RPMI7951 (cell line): Measurements from ENCODE around the gene SYCP2. TPM values are rescaled to one million over a fixed set of nuclear protein-coding genes. Genes with fewer than 3 reads are reported as not detected.

Experiments used
- DNase-seq: peaks from one replicate; pipeline ENCODE4 v3.0.0-alpha.2; 2012; ENCODE audit warnings: low read depth
- total RNA-seq: library from RNA; depleted of rRNA; stranded (reverse); fragments of >200 nt; shearing (Covaris generic); gene quantifications from 2 replicates; pipeline ENCODE4 v1.2.3, GENCODE V29; 2014

SYCP2 gene
- total RNA-seq, 1 experiment from 2014 or later, result 10.1 TPM

DNA sequence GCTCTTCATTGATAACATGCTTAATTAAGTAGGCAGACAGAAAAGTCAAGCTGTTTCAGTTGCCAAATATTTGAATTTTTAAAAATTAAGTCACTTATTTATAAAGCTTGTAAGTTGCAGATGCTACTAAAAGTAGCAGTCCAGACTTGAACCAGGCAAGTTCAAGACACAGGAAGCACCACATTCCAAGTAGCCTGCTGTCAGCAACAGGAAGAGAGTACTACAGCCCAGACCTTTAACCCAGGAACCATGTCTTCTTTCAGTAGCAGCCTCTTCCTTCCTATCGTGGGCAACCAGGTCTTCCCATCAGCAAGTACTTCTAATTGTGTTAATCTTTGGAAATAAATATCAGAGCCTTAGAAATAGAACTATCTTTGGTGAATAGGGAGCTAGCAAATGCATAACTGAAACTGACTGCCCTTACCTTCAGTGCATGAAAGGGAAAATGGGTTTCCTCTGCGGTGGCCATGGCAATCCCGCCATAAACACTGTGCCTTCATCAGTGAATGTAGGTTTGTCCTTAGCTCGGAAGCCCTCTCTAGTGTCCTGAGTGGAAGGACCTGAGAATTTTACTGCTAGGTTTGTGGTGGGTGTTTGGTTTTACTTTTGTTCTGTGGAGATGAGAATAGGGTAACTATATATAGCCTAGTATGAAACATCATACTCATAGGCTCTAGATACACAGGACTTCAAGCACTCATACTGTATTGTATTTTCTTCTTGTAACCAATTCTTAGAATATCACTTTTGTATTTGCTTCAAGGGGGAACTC lies 95.6 kb downstream of the SYCP2 start:
- DNase-seq, result no peak

DNA sequence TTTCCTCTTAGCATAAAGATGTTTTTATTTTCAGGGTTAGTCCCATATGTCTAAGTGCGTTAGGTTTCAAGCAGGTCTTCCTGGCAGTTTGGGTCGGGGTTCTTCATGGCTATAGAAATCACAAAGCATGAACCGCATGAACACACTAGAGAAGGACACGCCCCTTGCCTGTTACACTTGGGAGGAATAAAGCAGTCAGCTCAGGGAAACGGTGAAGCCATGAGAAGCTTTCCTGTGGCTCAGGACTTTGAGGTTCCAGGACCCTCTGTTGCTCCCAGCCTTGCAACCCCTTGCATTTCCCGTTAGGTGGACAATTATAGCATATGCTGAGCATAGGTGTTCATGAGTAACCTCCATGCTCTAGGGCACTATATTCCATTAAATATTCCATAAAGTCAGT lies 96.7 kb downstream of the SYCP2 start:
- no peak for DNase-seq

DNA sequence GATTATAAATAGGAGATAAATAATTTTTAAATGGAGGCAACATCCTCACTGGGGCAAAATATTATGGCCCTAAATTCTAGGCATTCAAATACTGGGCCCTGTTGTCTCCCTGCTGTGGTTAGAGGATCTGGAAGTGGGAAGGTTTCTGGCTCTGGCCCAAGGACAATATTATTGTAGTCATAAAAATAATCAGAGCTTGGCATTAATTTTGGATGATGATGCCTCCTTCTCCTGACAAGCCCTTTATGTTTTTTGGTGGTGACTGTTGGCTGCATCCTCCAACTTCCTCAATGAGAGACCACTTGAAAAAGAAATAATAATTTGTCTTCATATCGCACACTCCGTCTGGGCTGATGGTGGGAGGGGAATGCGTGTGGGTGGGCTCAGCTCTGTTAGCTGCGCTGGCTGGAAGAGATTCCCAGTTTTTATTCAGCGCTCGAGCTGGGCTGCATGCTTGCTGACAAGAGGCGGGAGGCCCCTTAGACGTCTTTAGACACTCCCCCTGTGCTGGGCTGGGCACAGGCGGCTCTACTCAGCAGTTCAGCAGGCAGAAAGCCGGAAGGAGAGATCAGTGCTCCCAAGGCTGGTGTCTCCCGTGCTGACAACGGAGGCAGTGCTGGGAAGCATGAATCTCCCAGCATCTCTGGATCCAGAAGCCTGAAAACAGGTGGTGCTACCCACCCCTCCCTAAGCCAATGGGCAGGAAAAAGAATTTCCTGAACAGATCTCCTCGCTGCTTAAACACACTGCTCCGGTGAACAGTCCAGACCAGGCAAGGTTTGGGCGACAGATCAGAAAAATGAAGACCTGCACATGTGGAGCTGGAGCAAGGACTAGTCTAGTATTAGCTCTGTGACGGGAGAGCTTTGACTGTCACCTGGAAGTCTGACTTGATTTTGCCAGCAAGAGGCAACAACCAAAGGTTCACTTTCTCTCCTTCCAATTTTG lies 97.7 kb downstream of the SYCP2 start:
- peak; percentile 44 for DNase-seq

DNA sequence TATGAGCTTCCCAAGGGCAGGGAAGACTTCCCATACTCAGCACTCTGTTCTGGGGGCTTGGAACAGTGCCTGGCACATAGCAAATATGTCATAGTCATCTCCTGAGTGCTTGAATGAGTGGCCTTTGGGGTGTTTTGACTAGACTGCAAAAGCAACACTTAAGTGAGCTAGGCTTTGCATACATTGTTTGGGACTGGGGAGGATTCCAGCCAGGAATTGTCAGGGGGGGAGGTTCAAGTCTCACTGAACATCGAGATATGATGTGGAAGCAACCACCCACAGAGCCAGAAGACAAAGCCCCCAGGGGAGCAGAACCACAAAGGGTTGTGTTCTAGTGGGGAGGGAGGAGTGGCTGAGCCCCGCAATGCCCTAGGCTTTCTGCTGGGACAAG lies 98.4 kb downstream of the SYCP2 start:
- no peak for DNase-seq

DNA sequence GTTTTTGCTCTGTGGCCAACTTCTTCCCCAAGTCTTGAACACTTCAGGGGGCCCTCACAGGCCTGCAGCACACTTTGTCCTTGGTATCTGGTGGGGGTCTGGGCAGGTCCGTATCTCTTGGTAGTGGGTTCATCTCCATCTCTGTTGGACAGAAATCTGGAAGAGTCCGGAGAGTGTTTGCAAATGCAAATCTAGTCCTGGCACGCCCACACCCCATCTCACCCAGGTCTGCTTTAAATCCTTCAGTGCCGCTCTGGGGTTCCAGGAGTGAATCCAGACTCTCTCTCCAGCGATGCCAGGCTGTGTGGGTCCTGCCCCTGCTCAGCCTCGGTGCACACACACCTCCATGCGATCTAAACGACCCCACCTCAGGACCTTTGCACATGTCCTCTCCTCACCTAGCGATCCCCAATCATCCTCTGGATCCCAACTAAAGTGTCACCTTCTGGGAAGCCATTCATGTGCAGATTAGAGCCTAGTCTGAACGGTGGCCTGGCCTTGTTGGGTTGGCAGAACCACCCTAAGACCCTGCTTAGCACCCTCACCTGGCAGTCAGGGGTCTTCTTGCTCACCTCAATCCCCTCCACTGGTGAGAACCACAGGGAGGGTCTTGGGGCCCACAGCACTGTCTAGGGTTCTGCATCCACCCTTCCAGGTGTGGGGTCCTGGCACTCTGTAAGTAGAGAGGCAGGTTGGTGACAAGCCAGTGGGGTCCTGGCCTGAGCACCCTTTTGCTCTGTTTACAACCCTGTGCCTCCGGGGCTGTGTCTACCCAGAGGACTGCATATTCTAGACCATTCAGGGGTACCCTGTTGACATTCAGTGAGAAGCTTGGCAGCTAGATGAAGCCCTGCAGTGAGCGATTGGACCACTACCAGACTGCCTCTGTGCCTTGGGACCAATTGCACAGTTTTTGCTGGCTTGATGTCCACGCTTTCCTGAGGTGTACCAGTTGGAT lies 100.8 kb downstream of the SYCP2 start:
- no peak for DNase-seq

DNA sequence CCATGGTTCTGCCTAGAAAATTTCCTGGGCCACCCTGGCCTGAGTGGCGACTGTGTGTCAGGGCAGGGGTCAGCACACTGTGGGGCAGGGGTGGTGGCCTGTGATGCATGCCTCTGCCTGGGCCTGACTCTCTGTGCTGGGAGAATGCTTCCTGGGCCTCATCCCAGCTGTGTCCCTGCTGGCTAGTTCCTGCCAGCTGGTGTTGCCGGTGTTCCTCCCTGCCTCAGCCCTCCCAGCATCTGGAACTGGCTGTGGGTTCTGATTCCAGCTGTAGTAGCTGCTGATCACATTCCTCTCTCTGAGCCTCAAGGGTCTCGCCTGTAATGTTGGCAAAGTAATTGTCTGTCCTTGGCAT lies 101.5 kb downstream of the SYCP2 start:
- DNase-seq, result no peak

DNA sequence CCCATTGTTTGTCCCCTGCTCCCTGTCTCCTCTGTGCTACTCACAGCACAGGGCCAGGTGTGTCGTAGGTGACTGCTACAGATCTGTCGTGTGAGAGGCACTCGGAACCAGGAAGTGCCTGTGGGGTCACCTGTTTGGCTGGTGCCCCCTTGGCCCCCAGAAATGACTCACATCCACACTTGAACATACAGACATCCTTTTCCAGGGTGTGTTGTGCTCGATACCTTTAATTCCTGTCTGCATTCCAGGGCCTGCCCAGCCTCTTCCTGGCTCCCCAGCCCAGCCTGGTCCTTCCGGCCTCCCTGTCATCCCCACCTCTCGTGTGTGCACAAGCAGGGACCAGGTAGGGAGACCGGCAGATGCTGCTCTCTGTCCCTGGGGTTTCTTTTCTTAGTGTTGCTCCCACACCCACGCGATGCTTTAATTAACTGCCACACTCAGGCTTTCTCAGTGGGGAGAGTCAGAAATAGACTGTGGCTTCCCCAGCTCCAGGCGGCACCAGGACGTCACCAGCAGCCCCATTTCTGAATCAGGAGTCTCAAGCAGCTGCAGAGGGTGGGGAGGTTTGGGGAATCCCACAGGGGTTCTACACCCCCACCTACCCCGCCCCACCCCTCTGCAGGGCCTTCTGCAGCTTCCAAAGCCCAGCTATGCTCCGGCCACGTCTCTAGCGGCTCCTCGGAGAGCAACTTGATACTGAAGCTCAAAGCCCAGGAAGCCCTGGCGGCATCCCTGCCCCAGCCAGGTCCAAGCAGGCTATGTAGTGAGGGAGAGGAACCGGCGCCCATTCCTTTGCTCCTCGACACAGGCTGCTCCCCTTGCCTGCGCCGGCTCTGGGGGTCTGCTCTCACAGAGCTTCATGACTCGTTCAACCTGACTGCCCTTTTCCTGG lies 102.2 kb downstream of the SYCP2 start:
- DNase-seq, result no peak

DNA sequence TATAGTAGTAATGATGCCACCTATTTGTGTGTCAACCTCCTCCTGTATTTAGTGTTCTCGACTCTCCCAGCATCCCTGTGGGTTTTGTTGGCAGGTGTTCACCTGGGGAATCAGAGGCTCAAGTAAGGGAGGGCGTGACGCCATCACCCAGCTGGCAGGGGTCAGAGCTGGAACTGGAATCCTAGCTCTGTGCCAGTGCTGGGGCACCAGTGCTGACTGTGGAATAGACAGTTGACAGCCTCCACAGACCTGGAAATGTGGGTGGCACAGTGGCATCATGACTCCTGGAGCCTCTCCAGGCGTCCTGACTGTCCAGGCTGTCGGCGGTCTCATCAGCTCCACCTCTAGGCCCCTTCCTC lies 102.8 kb downstream of the SYCP2 start:
- DNase-seq, result no peak

DNA sequence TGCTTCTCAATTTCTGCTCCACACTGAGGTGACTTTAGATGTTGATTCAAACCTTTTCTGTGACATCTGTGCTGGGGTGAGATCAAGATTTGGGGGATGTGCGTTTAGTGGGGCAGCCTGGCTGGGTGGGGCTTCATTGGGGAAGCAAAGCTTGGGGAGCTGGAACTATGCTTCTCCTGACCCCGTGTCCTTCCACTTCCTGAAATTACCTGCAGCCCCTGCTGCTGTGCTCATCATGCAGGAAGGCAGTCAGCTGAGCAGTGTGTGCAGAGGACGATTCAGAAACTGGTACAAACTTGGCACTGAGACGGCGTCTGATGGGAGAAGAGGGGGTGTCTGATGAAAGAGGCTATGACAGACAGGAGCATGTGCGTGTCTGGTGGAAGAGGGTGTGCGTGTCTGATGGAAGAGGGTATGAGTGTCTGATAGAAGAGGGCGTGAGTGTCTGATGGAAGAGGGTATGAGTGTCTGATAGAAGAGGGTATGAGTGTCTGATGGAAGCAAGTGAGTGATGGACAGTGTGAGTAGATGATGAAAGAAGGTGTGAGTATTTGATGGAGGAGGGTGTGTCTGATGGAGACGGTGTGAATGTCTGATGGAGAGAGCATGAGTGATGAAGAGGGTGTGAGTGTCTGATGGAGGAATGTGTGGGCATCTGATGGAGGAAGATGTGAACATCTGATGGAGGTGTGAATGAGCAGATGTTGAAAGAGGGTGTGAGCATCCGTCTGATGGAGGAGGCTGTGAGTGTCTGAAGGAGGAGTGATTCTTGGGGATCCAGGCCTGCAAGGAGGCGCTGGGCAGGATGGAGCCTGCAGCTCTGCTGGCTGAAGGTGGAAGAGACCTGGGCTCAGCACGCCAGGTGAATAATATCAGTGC lies 103.4 kb downstream of the SYCP2 start:
- DNase-seq, result no peak

DNA sequence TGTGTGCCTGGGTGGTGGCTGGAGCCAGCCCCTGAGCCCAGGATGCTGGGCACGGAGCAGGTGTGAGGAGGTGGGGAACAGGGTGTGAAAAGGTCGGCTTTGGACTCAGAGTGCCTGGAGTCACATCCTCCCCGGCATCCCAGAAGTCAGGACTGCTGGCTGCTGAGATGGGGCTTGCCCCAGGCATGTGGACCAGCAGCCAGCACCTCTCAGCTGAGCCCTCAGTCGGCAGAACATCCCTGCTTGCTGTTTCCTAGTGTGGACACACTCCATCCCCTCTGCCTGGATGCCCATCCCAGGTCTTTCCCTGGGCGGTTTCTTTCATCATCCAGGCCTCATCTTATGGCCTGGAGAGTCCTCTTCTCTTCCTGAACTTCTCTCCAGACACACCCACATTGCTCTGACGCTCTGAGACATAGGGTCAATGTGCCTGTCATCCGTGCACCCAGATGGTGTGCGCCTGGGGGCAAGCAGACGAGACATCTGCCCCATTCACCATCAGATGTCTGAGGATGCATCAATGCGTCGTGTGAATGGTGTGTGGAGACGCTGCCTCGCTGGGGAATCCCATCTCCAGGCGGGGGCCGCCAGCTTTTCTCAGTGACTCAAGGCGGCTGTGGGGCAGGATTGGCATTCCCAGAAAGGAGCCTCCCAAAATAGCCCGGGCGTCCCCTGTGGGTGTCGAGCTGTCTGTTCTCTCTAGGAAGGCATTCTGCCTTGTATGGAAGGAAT lies 104.2 kb downstream of the SYCP2 start:
- peak; percentile 54 for DNase-seq

DNA sequence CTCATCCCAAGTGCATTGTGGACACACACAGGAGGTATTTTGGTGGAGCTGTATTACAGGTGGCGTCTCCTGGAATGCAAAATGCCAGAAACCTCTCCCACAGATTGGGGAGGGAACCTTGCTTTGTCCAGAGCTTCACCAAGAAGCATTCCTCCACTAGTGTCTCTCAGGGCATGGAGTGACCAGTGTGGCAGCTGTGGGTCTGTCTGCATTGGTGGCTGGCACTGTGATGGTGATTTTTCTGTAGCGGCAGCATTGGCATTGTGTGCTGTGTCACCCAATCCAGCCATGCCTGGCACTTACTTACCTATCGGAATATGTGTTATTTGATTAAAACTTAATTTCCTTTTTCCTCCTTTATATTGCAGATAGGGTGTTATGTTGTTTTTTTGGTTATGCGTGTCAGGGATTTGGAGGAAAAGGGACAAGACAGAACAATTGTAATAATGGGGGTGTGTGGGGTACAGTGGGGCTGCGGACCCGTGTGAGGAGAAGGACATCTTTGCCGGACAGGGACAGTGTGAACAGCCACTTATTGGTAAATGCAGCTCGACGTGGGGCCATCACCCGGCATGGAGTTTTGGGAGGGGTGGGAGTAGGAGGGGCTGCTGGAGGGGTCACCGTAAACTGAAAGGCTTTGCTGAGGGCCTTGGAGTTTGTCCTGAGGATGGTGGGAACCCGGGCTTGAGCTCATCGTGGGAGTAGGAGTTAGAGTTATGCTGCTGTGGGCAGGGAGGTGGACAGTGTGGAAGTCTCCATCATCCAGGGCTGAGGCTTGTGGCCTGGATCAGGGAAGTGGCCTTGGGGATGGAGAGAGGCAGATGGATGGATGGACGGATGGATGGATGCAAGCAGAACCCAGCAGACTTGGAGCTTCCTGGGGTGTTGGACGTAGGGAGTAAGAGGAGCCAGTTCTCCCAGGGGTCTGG lies 105.0 kb downstream of the SYCP2 start:
- no peak for DNase-seq

DNA sequence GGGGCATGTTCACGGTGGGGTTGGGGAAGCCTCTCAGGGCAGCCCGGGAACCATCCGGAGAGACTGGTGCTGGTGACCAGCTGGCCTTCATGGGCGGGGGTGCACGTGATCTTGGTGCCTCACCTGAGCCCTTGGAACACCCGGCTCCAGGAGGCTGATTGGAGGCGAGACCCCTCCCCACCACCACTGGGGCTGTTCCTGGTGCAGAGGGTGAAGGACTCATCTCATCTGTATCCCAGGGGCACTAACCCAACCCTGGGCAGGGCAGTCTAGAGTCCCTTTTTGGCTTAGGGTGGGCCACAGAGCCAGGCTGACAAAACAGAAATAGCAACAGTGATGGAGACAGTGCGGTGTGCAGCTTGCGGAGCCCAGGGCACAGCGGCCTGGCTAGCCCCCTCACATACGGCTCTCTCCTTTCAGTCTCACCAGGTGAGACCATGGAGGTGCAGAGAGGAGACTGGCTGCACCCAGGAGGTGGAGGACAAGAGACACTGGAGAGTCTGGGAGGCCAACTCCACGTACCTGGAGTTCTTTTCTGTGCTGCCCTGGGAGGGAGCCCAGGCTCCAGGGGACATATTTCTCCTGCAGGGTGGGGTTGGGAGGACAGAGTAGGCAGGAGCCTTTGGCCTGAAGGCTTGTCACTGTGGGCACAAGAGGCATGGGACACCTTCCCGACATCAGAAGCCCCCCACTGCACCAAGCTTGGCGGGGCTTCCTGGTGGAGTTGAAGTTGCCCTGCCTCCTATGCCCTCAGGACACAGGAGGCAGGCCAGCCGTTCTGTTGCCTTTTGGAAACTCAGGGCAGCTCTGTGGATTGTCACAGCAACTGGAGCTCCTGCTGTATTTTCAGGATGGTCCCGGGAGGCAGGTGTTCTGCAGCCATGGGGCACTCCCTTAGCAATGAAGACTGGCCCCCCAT lies 106.0 kb downstream of the SYCP2 start:
- no peak for DNase-seq

DNA sequence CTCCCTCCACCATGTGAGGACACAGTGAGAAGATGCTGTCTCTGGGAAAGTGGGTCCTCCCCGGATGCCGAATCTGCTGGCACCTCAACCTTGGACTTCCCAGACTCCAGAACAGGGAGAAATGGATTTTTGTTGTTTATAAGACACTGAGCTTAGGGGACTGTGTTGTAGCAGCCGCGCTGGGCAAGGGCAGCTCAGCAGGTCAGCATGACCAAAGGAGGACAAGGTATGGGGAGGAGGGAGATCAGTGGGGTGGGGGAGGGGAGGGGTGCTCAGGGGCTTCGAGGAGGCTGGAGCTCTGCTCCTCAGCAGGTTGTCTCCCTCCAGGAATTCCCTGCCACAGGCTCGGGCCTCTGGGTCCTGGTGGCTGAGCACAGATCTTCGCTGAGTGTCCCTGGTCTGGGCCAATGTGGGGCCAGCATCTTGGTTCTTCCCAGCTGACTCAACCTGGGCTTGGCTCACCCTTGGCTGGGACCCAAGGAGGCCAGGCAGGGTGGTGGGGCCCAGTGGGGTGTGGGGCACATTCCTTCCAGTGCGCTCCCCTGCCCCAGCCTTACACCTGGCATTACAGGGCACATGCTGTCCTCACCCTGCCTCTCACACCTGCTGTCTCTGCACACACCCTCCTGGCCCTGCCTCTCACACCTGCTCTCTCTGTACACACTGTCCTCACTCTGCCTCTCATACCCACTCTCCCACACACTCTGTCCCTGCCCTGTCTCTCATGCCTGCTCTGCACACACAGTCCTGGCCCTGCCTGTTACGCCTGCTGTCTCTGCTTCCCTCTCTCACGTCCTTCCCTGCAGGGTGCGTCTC lies 107.3 kb downstream of the SYCP2 start:
- no peak for DNase-seq

DNA sequence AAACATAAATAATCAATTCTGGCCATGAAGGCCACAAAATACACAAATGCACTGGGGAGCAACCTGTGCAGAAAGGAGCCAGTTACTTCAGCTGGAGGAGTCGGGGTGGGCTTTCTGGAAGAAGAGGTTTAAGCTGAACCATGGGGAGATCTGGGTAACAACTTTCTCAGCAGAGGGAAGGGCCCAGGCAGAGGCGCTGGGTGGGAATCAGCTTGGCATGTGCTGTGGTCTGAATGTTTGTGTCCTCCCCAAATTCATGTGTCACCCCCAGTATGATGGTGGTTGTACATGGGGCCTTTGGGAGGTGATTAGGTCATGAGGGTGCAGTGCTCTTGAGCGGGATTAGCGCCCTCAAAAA lies 107.9 kb downstream of the SYCP2 start:
- no peak for DNase-seq

DNA sequence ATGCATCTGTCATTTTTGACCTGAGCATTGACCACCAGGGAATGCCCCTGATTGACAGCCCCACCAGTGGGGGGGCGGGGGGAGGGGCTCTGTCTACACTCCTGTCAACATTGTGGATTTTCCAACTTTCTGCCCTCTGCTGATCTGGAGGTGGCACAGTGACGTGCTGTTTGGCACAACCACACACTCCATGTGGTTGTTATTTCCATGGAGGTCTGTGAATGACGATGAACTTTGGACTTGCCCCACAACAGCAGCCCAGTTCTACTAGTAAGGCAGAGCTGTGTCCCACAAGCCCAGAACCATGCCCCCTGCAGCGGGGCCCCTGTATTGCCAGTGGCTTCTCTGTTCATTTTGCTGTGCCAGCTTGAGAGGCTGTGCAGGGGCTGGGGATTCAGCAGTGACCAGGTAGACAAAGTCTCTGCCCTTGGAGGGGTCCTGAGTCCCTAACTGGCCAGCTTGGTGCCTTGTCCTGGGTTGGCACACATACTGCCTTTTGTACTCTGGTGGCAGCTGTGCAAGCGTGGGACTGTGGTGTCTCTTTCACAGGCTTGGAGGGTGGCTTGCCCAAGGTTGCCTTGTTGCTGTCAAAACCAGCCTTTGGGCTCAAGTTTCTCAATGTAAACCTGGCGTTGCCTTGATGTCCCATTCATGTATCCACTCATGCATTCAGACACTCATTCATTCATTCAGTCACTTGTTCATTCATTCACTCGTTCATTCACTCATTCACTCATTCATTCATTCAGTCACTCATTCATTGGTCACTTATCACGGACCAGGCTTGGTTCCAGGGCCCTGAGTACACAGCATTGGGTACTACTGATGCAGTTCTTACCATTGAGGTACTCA lies 108.5 kb downstream of the SYCP2 start:
- no peak for DNase-seq
